Measurements from ENCODE around the gene CALR3. TPM values are rescaled to one million over a fixed set of nuclear protein-coding genes. Genes with fewer than 3 reads are reported as not detected.

Gene CALR3
- polyA plus RNA-seq, 1 donor from 2014 or later, result not detected

DNA sequence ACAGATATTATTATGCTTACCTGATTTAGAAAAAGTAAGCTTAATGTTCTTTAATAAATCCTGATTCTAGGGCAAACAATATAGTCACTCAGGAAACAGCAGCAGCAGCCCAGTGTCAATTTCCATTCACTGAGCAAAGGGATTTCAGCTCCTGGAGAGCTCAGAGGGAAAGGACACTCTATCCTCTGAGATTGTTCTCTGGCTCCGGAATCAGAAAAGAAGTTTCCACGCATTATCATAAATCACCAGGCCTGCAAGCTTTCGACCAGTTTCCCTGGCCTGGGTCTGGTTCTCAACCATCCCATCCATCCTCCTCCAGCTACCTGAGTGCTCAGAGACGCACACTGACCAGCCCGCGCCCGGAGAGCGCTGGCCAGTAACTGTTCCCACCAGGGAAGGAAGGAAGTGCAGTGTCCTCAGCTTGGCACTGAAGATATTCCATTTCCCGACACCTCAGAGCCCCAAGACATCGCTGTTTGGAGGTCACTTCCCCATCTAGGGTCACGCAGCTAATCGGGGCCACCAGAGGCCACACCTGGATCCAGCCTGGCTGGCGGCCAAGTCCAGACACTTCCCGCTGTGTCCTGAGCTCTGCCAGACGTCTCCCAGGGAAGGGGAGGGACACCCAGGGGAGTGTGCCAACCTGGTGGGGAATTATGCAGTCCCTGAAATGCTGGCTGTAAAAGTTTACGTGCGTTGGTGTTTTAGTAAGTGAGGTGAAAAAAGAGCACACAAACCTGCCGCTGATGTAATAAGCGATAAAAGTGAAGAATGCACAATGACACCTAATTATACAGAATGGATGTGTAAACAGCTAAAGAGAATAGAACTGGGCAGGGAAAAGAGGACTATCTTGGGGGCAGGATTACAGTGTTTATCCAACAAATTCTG is 53.3 kb downstream of the CALR3 start:
- H3K79me2 ChIP-seq (replicated peaks; ENCODE audit: insufficient read depth, low read length), result peaks cover 33% of the 10 kb centered on the region
- no peak overlapping the region for H3K4me2 ChIP-seq (ENCODE audit: low read length)
- H3K9ac ChIP-seq (ENCODE audit: low read length), result no peak overlapping the region

More for the DNA sequence above, 53.3 kb downstream of the CALR3 start:
- no peaks in the 10 kb centered on the region for H3K36me3 ChIP-seq (ENCODE audit: insufficient read depth, low read length)
- H3K9me2 ChIP-seq (ENCODE audit: insufficient read depth, low read length), result no peaks in the 10 kb centered on the region
- no peak overlapping the region for H3K27ac ChIP-seq (ENCODE audit: low read length)
- no peak for TF ChIP-seq EZH2 (IDR thresholded peaks at IDR 0.05; ENCODE audit: borderline replicate concordance, insufficient read depth, low read length, poor library complexity, severe bottlenecking)
- TF ChIP-seq POLR2AphosphoS5 (IDR thresholded peaks at IDR 0.05), result no peak
- no peak for TF ChIP-seq MXI1 (conservative IDR thresholded peaks at IDR 0.05; ENCODE audit: poor library complexity, severe bottlenecking)
- no peak for TF ChIP-seq CTCF (IDR thresholded peaks at IDR 0.05; ENCODE audit: poor library complexity, severe bottlenecking)
- no peak for TF ChIP-seq SMC3 (conservative IDR thresholded peaks at IDR 0.05; ENCODE audit: poor library complexity)
- TF ChIP-seq REST (IDR thresholded peaks at IDR 0.05; ENCODE audit: borderline replicate concordance), result no peak
- TF ChIP-seq EP300 (conservative IDR thresholded peaks at IDR 0.05; ENCODE audit: poor library complexity, severe bottlenecking), result no peak
- TF ChIP-seq RAD21 (conservative IDR thresholded peaks at IDR 0.05), result no peak
- no peak for TF ChIP-seq TAF1 (IDR thresholded peaks at IDR 0.05; ENCODE audit: low read depth)
- H3F3A ChIP-seq (ENCODE audit: insufficient read depth, low read length, poor library complexity, severe bottlenecking), result no peaks in the 10 kb centered on the region
- H3K4me3 ChIP-seq (ENCODE audit: low read length), result no peak overlapping the region
- no peaks in the 10 kb centered on the region for H3K27me3 ChIP-seq (ENCODE audit: insufficient read depth, low read depth, low read length)
- no peaks in the 10 kb centered on the region for H3K9me3 ChIP-seq (ENCODE audit: low read length)
- H2AFZ ChIP-seq (ENCODE audit: low read depth, low read length), result no peak overlapping the region
- peaks cover 8% of the 10 kb centered on the region for H4K20me1 ChIP-seq (ENCODE audit: insufficient read depth)

Measured in neural cell (in vitro differentiated cells).